ENCODE results near the gene ACP6. TPM values are rescaled to one million over a fixed set of nuclear protein-coding genes. Genes with fewer than 3 reads are reported as not detected.

The ACP6 gene
- total and polyA plus RNA-seq, 2 of the 13 experiments (the other 11 are each of a cell fraction or from before 2014, with no cell fraction given), result 18.1 to 33.7 TPM

DNA sequence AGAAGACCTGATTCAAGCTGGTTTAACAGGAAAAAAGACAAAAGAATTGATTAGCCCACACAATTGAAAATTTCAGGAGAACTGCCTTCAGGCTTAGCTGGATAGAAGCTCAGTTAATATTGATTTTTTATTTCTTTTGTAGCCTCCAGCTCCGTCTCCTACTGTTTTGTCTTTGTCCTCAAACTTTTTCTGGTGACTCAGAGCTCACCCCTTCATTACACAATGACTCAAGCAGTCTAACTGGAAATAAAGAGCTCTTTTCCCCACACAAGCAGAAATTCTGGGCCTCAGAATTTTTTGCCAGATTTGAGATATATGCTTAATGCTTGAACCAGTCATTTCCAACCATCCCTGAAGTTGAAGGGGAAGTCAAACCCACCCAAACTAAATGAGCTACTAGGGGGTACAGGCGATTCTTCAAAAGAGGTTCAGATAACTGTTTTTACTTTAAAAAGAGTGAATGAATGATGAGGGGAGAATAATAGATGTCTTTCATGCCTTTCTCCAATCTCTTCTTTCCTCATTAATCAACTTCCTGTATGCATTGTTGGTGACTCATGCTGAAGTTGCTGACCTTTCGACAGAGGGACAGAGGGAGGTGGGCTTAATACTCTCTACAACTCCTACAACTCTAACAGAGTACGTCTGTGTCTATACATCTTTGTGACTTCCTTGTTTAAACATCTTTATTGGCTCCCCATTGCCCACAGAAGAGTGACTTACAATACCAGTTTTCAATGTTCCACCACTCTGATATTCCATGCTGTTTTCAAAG lies 6.2 kb upstream of the ACP6 start (continued):
- no peak for TF ChIP-seq ZNF652 (CRISPR knock-in tag; IDR thresholded peaks at IDR 0.05; ENCODE audit: borderline replicate concordance, low read depth)
- no peak for TF ChIP-seq PHF5A (CRISPR knock-in tag; IDR thresholded peaks at IDR 0.05; ENCODE audit: low read depth, unreplicated experiment)
- TF ChIP-seq ZKSCAN1 (IDR thresholded peaks at IDR 0.05; ENCODE audit: low read length), result no peak
- no peak for TF ChIP-seq ZSCAN31 (CRISPR knock-in tag; IDR thresholded peaks at IDR 0.05; ENCODE audit: low read depth)
- 0 out of 2 replicates have a peak, but pooled peaks have one; percentile 28 for TF ChIP-seq JUND (CRISPR knock-in tag; IDR thresholded peaks at IDR 0.05)
- TF ChIP-seq, protein P1, sequence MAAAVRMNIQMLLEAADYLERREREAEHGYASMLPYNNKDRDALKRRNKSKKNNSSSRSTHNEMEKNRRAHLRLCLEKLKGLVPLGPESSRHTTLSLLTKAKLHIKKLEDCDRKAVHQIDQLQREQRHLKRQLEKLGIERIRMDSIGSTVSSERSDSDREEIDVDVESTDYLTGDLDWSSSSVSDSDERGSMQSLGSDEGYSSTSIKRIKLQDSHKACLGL (CRISPR knock-in tag; IDR thresholded peaks at IDR 0.05), result no peak
- no peak for TF ChIP-seq KDM5A (IDR thresholded peaks at IDR 0.05; ENCODE audit: borderline replicate concordance, low read length)
- no peak for TF ChIP-seq SATB2 (CRISPR knock-in tag; IDR thresholded peaks at IDR 0.05)
- no peak for TF ChIP-seq CCDC6 (CRISPR knock-in tag; IDR thresholded peaks at IDR 0.05)
- TF ChIP-seq PPARG (CRISPR knock-in tag; conservative IDR thresholded peaks at IDR 0.05), result 0 out of 2 replicates have a peak, but pooled peaks have one; percentile 15
- no peak for TF ChIP-seq DMAP1 (CRISPR knock-in tag; IDR thresholded peaks at IDR 0.05)
- no peak for TF ChIP-seq ARNTL (CRISPR knock-in tag; IDR thresholded peaks at IDR 0.05)
- 0 out of 4 replicates have a peak, but pooled peaks of 1 of the 2 experiments have one; percentile 28 for TF ChIP-seq KLF16 (CRISPR knock-in tag; IDR thresholded peaks at IDR 0.05)
- 0 out of 2 replicates have a peak, but pooled peaks have one; percentile 34 for TF ChIP-seq HMG20A (CRISPR knock-in tag; IDR thresholded peaks at IDR 0.05; ENCODE audit: borderline replicate concordance)
- TF ChIP-seq ZNF644 (CRISPR knock-in tag; IDR thresholded peaks at IDR 0.05; ENCODE audit: low read depth), result peak; percentile 19; the same call in 1 of the 2 replicates
- TF ChIP-seq, protein P2, sequence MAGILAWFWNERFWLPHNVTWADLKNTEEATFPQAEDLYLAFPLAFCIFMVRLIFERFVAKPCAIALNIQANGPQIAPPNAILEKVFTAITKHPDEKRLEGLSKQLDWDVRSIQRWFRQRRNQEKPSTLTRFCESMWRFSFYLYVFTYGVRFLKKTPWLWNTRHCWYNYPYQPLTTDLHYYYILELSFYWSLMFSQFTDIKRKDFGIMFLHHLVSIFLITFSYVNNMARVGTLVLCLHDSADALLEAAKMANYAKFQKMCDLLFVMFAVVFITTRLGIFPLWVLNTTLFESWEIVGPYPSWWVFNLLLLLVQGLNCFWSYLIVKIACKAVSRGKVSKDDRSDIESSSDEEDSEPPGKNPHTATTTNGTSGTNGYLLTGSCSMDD (CRISPR knock-in tag; IDR thresholded peaks at IDR 0.05), result no peak
- TF ChIP-seq, protein P3, sequence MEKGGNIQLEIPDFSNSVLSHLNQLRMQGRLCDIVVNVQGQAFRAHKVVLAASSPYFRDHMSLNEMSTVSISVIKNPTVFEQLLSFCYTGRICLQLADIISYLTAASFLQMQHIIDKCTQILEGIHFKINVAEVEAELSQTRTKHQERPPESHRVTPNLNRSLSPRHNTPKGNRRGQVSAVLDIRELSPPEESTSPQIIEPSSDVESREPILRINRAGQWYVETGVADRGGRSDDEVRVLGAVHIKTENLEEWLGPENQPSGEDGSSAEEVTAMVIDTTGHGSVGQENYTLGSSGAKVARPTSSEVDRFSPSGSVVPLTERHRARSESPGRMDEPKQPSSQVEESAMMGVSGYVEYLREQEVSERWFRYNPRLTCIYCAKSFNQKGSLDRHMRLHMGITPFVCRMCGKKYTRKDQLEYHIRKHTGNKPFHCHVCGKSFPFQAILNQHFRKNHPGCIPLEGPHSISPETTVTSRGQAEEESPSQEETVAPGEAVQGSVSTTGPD (CRISPR knock-in tag; IDR thresholded peaks at IDR 0.05), result no peak
- TF ChIP-seq, protein P4, sequence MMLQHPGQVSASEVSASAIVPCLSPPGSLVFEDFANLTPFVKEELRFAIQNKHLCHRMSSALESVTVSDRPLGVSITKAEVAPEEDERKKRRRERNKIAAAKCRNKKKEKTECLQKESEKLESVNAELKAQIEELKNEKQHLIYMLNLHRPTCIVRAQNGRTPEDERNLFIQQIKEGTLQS (CRISPR knock-in tag; IDR thresholded peaks at IDR 0.05), result peak; percentile 46; the same call in 1 of the 2 replicates
- peak; percentile 77; the same call in 1 of the 2 replicates for TF ChIP-seq JUNB (CRISPR knock-in tag; IDR thresholded peaks at IDR 0.05; ENCODE audit: borderline replicate concordance)
- no peak for TF ChIP-seq YY1 (IDR thresholded peaks at IDR 0.05; ENCODE audit: insufficient read depth, insufficient replicate concordance, low read depth, low read length)
- TF ChIP-seq, protein P5, sequence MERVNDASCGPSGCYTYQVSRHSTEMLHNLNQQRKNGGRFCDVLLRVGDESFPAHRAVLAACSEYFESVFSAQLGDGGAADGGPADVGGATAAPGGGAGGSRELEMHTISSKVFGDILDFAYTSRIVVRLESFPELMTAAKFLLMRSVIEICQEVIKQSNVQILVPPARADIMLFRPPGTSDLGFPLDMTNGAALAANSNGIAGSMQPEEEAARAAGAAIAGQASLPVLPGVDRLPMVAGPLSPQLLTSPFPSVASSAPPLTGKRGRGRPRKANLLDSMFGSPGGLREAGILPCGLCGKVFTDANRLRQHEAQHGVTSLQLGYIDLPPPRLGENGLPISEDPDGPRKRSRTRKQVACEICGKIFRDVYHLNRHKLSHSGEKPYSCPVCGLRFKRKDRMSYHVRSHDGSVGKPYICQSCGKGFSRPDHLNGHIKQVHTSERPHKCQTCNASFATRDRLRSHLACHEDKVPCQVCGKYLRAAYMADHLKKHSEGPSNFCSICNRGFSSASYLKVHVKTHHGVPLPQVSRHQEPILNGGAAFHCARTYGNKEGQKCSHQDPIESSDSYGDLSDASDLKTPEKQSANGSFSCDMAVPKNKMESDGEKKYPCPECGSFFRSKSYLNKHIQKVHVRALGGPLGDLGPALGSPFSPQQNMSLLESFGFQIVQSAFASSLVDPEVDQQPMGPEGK (CRISPR knock-in tag; IDR thresholded peaks at IDR 0.05), result 0 out of 2 replicates have a peak, but pooled peaks have one; percentile 30
- TF ChIP-seq ZFP1 (CRISPR knock-in tag; IDR thresholded peaks at IDR 0.05), result no peak
- TF ChIP-seq KAT8 (CRISPR knock-in tag; IDR thresholded peaks at IDR 0.05), result no peak
- TF ChIP-seq ELF3 (CRISPR knock-in tag; IDR thresholded peaks at IDR 0.05), result peak; percentile 63; the same call in 1 of the 2 replicates
- TF ChIP-seq ZNF234 (CRISPR knock-in tag; conservative IDR thresholded peaks at IDR 0.05), result no peak
- TF ChIP-seq FOSL2 (CRISPR knock-in tag; IDR thresholded peaks at IDR 0.05), result peak; percentile 91
- TF ChIP-seq ZNF33B (CRISPR knock-in tag; IDR thresholded peaks at IDR 0.05), result no peak
